ENCODE results near the gene C8B. TPM values are rescaled to one million over a fixed set of nuclear protein-coding genes. Genes with fewer than 3 reads are reported as not detected.

The C8B gene
- total RNA-seq, 4 donors from 2014 or later: not detected

DNA sequence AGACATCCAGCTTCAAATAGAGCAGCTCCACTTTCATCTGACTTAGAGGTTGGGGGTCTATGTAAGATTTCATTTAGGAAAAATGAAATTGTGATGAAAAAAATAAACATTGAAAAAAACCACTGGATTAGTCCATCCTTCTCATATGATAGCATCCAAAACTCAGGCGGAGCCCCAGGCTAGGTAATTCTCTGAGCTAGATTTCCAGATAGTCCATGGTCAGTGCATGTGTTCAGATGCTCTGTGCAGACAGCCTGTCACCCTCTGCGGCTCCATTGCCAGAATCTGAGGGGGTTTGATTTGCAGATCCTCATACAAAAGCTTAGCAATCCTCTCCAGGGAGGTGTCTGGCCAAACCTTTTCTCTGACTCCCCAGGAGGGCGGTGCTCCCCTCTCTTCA, 49.2 kb downstream of the C8B start:
- no peak for DNase-seq
- H3K4me3 ChIP-seq: no peak overlapping the region
- no peaks in the 10 kb centered on the region for H3K36me3 ChIP-seq
- H3K9me3 ChIP-seq: no peaks in the 10 kb centered on the region
- H3K4me1 ChIP-seq: no peaks in the 10 kb centered on the region
- no peaks in the 10 kb centered on the region for H3K27me3 ChIP-seq
- TF ChIP-seq, protein P1, sequence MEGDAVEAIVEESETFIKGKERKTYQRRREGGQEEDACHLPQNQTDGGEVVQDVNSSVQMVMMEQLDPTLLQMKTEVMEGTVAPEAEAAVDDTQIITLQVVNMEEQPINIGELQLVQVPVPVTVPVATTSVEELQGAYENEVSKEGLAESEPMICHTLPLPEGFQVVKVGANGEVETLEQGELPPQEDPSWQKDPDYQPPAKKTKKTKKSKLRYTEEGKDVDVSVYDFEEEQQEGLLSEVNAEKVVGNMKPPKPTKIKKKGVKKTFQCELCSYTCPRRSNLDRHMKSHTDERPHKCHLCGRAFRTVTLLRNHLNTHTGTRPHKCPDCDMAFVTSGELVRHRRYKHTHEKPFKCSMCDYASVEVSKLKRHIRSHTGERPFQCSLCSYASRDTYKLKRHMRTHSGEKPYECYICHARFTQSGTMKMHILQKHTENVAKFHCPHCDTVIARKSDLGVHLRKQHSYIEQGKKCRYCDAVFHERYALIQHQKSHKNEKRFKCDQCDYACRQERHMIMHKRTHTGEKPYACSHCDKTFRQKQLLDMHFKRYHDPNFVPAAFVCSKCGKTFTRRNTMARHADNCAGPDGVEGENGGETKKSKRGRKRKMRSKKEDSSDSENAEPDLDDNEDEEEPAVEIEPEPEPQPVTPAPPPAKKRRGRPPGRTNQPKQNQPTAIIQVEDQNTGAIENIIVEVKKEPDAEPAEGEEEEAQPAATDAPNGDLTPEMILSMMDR (IDR thresholded peaks at IDR 0.05): no peak
- no peak for TF ChIP-seq POLR2A (IDR thresholded peaks at IDR 0.05)
- intact Hi-C loops (cut with DNase I; ENCODE audit: low total_unique reads): no loop called here
- no peak overlapping the region for H3K27ac ChIP-seq

DNA sequence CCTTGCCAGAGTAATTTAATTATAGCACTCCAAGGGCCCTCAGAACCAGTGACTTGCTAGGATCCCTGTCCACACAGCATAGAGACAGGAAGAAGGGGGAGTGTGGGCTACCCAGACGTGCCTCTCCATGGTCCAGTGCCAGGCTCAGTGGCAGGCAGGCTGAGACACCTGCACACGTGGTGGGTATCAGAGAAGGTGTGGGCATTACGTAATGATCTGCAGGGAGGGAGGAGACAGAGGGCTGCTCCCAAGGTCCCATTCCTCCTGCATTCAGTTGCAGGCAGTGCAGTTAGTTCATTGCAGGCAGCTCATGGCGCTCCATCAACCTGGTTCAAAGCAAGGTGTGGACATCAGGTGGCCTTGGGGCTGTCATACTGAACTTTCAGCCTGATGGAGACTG, 49.9 kb downstream of the C8B start:
- Histone ChIP-seq H3K9me3 (no peaks in the 10 kb centered on the region), H3K27ac (no peak overlapping the region), H3K36me3 (no peaks in the 10 kb centered on the region), H3K4me1 (no peaks in the 10 kb centered on the region), H3K4me3 (no peak overlapping the region), H3K27me3 (no peaks in the 10 kb centered on the region)
- no peak for DNase-seq
- TF ChIP-seq, protein P1 (IDR thresholded peaks at IDR 0.05): no peak
- TF ChIP-seq POLR2A (IDR thresholded peaks at IDR 0.05): no peak
- intact Hi-C loops (cut with DNase I; ENCODE audit: low total_unique reads): no loop called here

DNA sequence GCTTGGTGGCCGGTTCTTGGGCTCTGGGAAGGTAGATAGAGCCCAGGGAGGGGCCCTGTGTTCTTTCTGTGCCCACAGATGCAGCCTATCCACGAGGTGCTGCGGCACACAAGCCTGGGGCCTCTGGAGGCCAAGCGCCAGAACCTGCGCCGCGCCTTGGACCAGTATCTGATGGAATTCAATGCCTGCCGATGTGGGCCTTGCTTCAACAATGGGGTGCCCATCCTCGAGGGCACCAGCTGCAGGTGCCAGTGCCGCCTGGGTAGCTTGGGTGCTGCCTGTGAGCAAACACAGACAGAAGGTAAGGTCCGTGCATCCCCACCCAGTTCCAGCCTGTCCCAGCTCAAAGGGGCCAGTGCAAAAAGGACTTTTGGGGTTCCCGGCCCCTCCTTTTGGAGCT, 53.5 kb downstream of the C8B start:
- no peaks in the 10 kb centered on the region for H3K9me3 ChIP-seq
- intact Hi-C loops (cut with DNase I; ENCODE audit: low total_unique reads): no loop called here
- H3K4me3 ChIP-seq: no peak overlapping the region
- no peaks in the 10 kb centered on the region for H3K4me1 ChIP-seq
- H3K27me3 ChIP-seq: no peaks in the 10 kb centered on the region
- no peak for TF ChIP-seq POLR2A (IDR thresholded peaks at IDR 0.05)
- TF ChIP-seq, protein P1 (IDR thresholded peaks at IDR 0.05): no peak
- no peaks in the 10 kb centered on the region for H3K36me3 ChIP-seq
- DNase-seq: no peak
- H3K27ac ChIP-seq: no peak overlapping the region

DNA sequence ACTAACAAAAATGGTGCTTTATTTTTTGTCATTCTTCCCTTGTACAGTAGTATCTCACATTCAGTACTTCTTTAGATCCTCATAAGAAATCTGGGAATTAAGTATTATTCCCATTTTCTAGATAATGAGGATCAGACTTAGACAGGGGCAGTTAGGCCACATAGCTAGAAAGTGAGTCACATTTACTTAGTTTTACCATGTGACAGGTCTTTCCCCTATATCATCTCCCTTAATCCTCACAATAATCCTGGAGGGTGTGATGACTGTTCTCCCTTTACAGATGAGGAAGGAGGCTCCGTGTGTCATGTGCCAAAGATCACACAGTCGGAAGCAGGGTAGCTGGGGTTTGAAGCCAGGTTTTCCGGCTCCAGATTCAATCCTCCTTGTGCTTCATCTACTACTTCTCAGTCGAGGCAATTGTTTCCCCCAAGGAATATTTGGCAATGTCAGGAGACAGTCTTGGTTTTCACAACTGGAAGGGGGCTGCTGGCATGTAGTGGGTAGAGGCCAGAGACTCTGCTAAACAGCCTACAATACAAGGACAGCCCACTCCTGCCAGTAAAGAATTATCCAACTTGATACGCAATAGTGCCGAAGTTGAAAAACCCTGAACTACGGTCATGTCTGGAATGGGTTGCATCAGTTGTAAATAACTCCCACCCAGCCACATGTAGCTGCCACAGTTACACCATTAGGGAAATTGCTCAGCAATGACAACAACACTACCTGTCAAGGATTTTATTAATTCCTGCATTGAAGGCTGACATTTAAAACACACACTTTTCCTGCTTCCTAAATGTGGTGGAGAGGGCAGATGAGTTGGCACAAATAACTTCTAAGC, 54.5 kb downstream of the C8B start:
- H3K4me1 ChIP-seq: no peaks in the 10 kb centered on the region
- H3K9me3 ChIP-seq: no peaks in the 10 kb centered on the region
- H3K27ac ChIP-seq: no peak overlapping the region
- intact Hi-C loops (cut with DNase I; ENCODE audit: low total_unique reads): no loop called here
- DNase-seq: no peak
- no peaks in the 10 kb centered on the region for H3K27me3 ChIP-seq
- H3K4me3 ChIP-seq: no peak overlapping the region
- TF ChIP-seq, protein P1 (IDR thresholded peaks at IDR 0.05): no peak
- no peak for TF ChIP-seq POLR2A (IDR thresholded peaks at IDR 0.05)
- H3K36me3 ChIP-seq: no peaks in the 10 kb centered on the region

DNA sequence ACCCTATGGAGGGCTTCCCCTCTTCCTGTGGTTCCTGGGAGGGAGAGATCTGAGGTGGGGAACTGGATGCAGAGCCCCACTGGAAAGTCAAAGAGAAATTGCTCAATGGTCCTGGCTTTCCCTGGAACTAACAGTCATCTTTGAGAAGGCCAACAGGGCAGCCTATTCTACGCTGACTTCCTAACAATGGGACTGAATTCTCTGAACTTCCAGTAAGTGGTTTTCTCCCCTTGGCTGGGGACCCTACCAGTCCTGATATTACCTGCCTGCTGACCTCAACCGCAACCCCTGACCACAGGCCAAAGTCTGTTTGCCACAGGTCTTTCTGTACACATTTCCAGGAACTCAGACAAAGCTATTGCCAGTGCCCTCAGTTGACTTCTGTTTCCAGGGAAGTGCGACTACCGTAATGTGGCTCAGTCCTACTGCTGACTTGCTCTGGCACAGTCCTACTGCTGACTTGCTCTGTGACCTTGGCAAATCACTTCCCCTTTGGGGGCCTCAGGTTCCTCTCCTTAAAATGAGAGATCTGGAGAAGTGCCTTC, 55.3 kb downstream of the C8B start:
- DNase-seq: no peak
- TF ChIP-seq POLR2A (IDR thresholded peaks at IDR 0.05): no peak
- TF ChIP-seq, protein P1 (IDR thresholded peaks at IDR 0.05): no peak

More for the DNA sequence above, 55.3 kb downstream of the C8B start:
- H3K4me3 ChIP-seq: no peak overlapping the region
- intact Hi-C loops (cut with DNase I; ENCODE audit: low total_unique reads): no loop called here
- no peaks in the 10 kb centered on the region for H3K27me3 ChIP-seq
- H3K36me3 ChIP-seq: no peaks in the 10 kb centered on the region
- no peaks in the 10 kb centered on the region for H3K4me1 ChIP-seq
- no peaks in the 10 kb centered on the region for H3K9me3 ChIP-seq
- no peak overlapping the region for H3K27ac ChIP-seq

Data from uterus (tissue), 4 donors.